Measurements from ENCODE around the gene CGB3. TPM values are rescaled to one million over a fixed set of nuclear protein-coding genes. Genes with fewer than 3 reads are reported as not detected.

CGB3 gene
- total and polyA plus RNA-seq, 2 of the 4 experiments (the other 2 are of a cell fraction) = not detected

DNA sequence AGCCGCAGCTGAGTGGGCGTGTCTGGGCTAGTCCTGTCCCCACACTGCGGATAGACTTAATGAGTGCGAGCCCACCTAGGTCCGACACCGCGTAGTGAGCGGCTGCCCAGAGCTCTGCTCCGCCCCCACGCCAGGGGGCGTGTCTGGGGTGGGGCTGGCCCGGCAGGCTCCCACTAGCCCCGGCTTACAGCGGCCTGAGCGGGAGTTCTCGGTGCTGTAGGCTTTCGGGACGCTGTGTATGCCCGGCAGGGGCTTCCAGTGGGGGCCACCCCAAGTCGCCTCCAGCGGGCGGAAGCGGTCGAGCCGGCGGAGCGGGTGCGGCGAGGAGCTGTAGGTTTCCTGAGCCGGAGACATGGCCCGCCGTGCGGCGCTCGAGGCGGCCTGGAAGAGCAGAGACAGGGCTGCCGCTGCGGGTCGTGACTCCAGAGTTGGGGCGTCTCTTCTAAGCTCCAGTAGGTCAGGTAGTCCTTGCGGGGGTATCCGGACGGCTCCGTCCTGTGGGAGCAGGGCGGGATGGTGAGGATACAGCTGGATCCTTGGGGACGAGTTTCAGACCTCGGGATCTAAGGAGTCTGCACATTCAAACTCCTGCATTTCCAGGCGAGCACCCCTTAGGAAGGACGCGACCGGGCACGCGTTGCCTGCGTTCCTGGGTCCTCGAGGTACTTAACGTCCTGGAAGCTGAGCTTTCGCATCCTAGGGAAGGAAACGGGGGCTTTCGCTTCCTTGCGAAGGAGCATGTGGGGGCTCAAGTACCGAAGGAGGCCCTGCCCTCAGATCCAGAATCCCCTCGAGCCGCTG, 32.2 kb upstream of the CGB3 start:
- peak; percentile 28 for DNase-seq
- in situ Hi-C loops (cut with MboI; ENCODE audit: low sequenced_read_pairs) (no loop called here), dilution Hi-C loops (cut with HindIII; ENCODE audit: low sequenced_read_pairs, unreplicated experiment) (no loop called here), intact Hi-C loops (cut with micrococcal nuclease) (loop anchor here (5.0 kb wide), 1 partner anchor 64 kb away; the partner anchor contains the start of genes GYS1 and RUVBL2)
- H3K56ac ChIP-seq (ENCODE audit: extremely low read depth, insufficient read depth, low read length) = no peak overlapping the region
- no peak overlapping the region for H3K18ac ChIP-seq (ENCODE audit: low read depth, low read length)
- H3K4me1 ChIP-seq (ENCODE audit: control insufficient read depth, insufficient read depth, low read length) = peaks cover 2% of the 10 kb centered on the region; the same call in 1 of the 2 replicates
- peak overlapping the region; percentile 61 for H3K4me3 ChIP-seq (ENCODE audit: insufficient read depth, low read depth, low read length)
- peak overlapping the region; percentile 17; the same call in 1 of the 2 replicates for H3K27ac ChIP-seq (ENCODE audit: insufficient read depth, low read length)
- no peaks in the 10 kb centered on the region for H3K36me3 ChIP-seq (ENCODE audit: control insufficient read depth, insufficient read depth, low read length)
- ChIA-PET POLR2A (ENCODE audit: unreplicated experiment) (no interaction called here), CTCF (interaction anchor here (0.8 to 1.0 kb wide), 2 partner anchors 38 to 63 kb away, joined by 3 to 4 read pairs; partner anchors contain the start of genes GYS1 and RUVBL2)
- H4K20me1 ChIP-seq (ENCODE audit: insufficient read depth, low read length) = no peaks in the 10 kb centered on the region
- H3K4ac ChIP-seq (ENCODE audit: low read depth, low read length) = peak overlapping the region; percentile 16; the same call in 1 of the 2 replicates
- H2BK5ac ChIP-seq (ENCODE audit: low read depth, low read length, poor library complexity, severe bottlenecking) = no peak overlapping the region
- H3K79me1 ChIP-seq (ENCODE audit: low read depth in 1 of 2, low read length in 2 of 2) = peaks cover 0 to 5% of the 10 kb centered on the region in 2 experiments; a peak in 3 of 4 replicates
- peak overlapping the region; percentile 39; the same call in 1 of the 2 replicates for H3K9ac ChIP-seq (ENCODE audit: low read depth, low read length)
- H3K23ac ChIP-seq (ENCODE audit: low read depth, low read length) = peak overlapping the region; percentile 89
- H3K4me2 ChIP-seq (ENCODE audit: low read depth, low read length) = peak overlapping the region; percentile 95
- no peaks in the 10 kb centered on the region for H3K9me1 ChIP-seq (ENCODE audit: insufficient read depth, low read length)
- no peak overlapping the region for H2BK15ac ChIP-seq (ENCODE audit: low read depth, low read length)
- 5% methylated on average over 26 of the region's 63 CpGs; no CpG with 5 or more reads in 1 of the 2 experiments for WGBS, 2 experiments (ENCODE audit: extremely low coverage in 2 of 2, insufficient read length in 1 of 2)
- no peak overlapping the region for H4K5ac ChIP-seq (ENCODE audit: low read depth, low read length)
- 0 out of 2 replicates have a peak overlapping the region, but pooled peaks have one; percentile 10 for H2BK20ac ChIP-seq (ENCODE audit: low read depth, low read length)
- H3K27me3 ChIP-seq (ENCODE audit: control insufficient read depth, insufficient read depth, low read length) = peaks cover 6% of the 10 kb centered on the region; the same call in 1 of the 2 replicates
- H2AFZ ChIP-seq (replicated peaks; ENCODE audit: low read length, poor library complexity) = peak overlapping the region; percentile 88
- H4K8ac ChIP-seq (ENCODE audit: low read depth in 2 of 2, low read length in 2 of 2) = peak overlapping the region in 1 of 2 experiments; percentile 60; a peak in 1 of 4 replicates
- H2AK9ac ChIP-seq (replicated peaks; ENCODE audit: low read depth, low read length, poor library complexity) = no peak overlapping the region
- peak; percentile 90 for ATAC-seq (ENCODE audit: low read depth)
- H2BK120ac ChIP-seq (ENCODE audit: low read depth, low read length) = 0 out of 2 replicates have a peak overlapping the region, but pooled peaks have one; percentile 34
- H3K9me3 ChIP-seq (ENCODE audit: control insufficient read depth, insufficient read depth, low read length) = no peaks in the 10 kb centered on the region
- H4K91ac ChIP-seq (ENCODE audit: insufficient read depth, low read depth, low read length) = no peak overlapping the region; the same call in 1 of the 2 replicates
- peak overlapping the region; percentile 68 for H3K14ac ChIP-seq (replicated peaks; ENCODE audit: low read depth, low read length)
- BruUV-seq (replicated peaks) = no TSS peak
- peak overlapping the region; percentile 8 for H2AK5ac ChIP-seq (ENCODE audit: low read depth, low read length)
- TF ChIP-seq MAZ (IDR thresholded peaks at IDR 0.05; ENCODE audit: borderline replicate concordance, low read depth, low read length) = peak; percentile 49; the same call in 1 of the 2 replicates
- TF ChIP-seq ELK1 (IDR thresholded peaks at IDR 0.05; ENCODE audit: borderline replicate concordance, low read depth, low read length) = no peak
- TF ChIP-seq FOS (IDR thresholded peaks at IDR 0.05; ENCODE audit: low read depth, low read length) = no peak
- TF ChIP-seq RCOR1 (IDR thresholded peaks at IDR 0.05; ENCODE audit: insufficient replicate concordance, low read length) = no peak
- TF ChIP-seq USF2 (IDR thresholded peaks at IDR 0.05; ENCODE audit: low read depth, low read length) = no peak
- TF ChIP-seq NFE2L2 (IDR thresholded peaks at IDR 0.05; ENCODE audit: low read depth, low read length) = no peak
- TF ChIP-seq CEBPB (IDR thresholded peaks at IDR 0.05; ENCODE audit: low read depth, low read length) = no peak
- no peak for TF ChIP-seq RAD21 (IDR thresholded peaks at IDR 0.05; ENCODE audit: low read length)
- TF ChIP-seq RFX5 (IDR thresholded peaks at IDR 0.05; ENCODE audit: low read depth, low read length) = no peak
- 0 out of 2 replicates have a peak, but pooled peaks have one; percentile 22 for TF ChIP-seq CTCF (conservative IDR thresholded peaks at IDR 0.05; ENCODE audit: low read depth, low read length)
- no peak for TF ChIP-seq BHLHE40 (IDR thresholded peaks at IDR 0.05; ENCODE audit: low read depth, low read length)
- TF ChIP-seq POLR2A (IDR thresholded peaks at IDR 0.05; ENCODE audit: low read depth, low read length) = no peak
- TF ChIP-seq MAFK (IDR thresholded peaks at IDR 0.05; ENCODE audit: low read depth, low read length) = no peak

All from IMR-90 (cell line).